Astrocyte (in vitro differentiated cells and primary cell): ENCODE data around the gene TUT1. TPM values are rescaled to one million over a fixed set of nuclear protein-coding genes. Genes with fewer than 3 reads are reported as not detected.
A peak's percentile ranks its signal among the peaks of the same experiment; 100 is the strongest.

Source experiments
- DNase-seq: peaks from one replicate; pipeline ENCODE4 v3.0.0-alpha.2; 2010; ENCODE audit warnings: low read depth
- FAIRE-seq: peaks from 2 replicates; lab custom pipeline; 2011; peaks lifted over from hg19 to GRCh38; lab: Jason Lieb, UNC
- H2AFZ ChIP-seq: 2 replicates; pipeline ENCODE4 v1.6.0; 2012; ENCODE audit warnings: low read depth, low read length, inconsistent platforms
- H3K27ac ChIP-seq: 2 replicates; pipeline ENCODE4 v1.5.1; 2011; ENCODE audit warnings: low read depth, low read length, inconsistent platforms
- H3K27me3 ChIP-seq: 2 replicates; pipeline ENCODE4 v1.6.0; 2011; ENCODE audit warnings: low read length, inconsistent platforms; ENCODE audit not compliant: insufficient read depth
- H3K36me3 ChIP-seq: 2 replicates; pipeline ENCODE4 v1.5.1; 2011; ENCODE audit warnings: low read length, inconsistent platforms; ENCODE audit not compliant: insufficient read depth
- H3K4me1 ChIP-seq: 2 replicates; pipeline ENCODE4 v1.5.1; 2011; ENCODE audit warnings: low read length, inconsistent platforms; ENCODE audit not compliant: insufficient read depth
- H3K4me2 ChIP-seq: 2 replicates; pipeline ENCODE4 v1.6.0; 2012; ENCODE audit warnings: low read length, inconsistent platforms
- H3K4me3 ChIP-seq: 2 replicates; pipeline ENCODE4 v1.5.1; 2011; ENCODE audit warnings: low read depth, mild to moderate bottlenecking, low read length, inconsistent platforms; ENCODE audit not compliant: insufficient read depth
- H3K79me2 ChIP-seq: 2 replicates; pipeline ENCODE4 v1.6.0; 2012; ENCODE audit warnings: mild to moderate bottlenecking, low read length, inconsistent platforms; ENCODE audit not compliant: insufficient read depth
- H3K9ac ChIP-seq: 2 replicates; pipeline ENCODE4 v1.6.0; 2012; ENCODE audit warnings: mild to moderate bottlenecking, low read length, inconsistent platforms
- H3K9me3 ChIP-seq: 2 replicates; pipeline ENCODE4 v1.5.1; 2012; ENCODE audit warnings: low read depth, mild to moderate bottlenecking, low read length, inconsistent platforms; ENCODE audit not compliant: insufficient read depth
- H4K20me1 ChIP-seq: 2 replicates; pipeline ENCODE4 v1.6.0; 2012; ENCODE audit warnings: low read length, inconsistent platforms; ENCODE audit not compliant: insufficient read depth
- H3K27ac Mint-ChIP-seq: one replicate; pipeline ENCODE4 v1.8.0; 2021; ENCODE audit warnings: mild to moderate bottlenecking, mixed read lengths; ENCODE audit not compliant: unreplicated experiment
- H3K27me3 Mint-ChIP-seq: one replicate; pipeline ENCODE4 v1.8.0; 2021; ENCODE audit warnings: low read depth, mixed read lengths; ENCODE audit not compliant: unreplicated experiment
- H3K36me3 Mint-ChIP-seq: one replicate; pipeline ENCODE4 v1.8.0; 2021; ENCODE audit warnings: low read depth, mixed read lengths; ENCODE audit not compliant: unreplicated experiment
- H3K4me1 Mint-ChIP-seq: one replicate; pipeline ENCODE4 v1.8.0; 2021; ENCODE audit warnings: low read depth, mixed read lengths; ENCODE audit not compliant: unreplicated experiment
- H3K4me3 Mint-ChIP-seq: one replicate; pipeline ENCODE4 v1.8.0; 2021; ENCODE audit warnings: mild to moderate bottlenecking, moderate library complexity, mixed read lengths; ENCODE audit not compliant: unreplicated experiment
- H3K9me3 Mint-ChIP-seq: one replicate; pipeline ENCODE4 v1.8.0; 2021; ENCODE audit warnings: mild to moderate bottlenecking, mixed read lengths; ENCODE audit not compliant: unreplicated experiment
- EZH2 ChIP-seq: IDR thresholded peaks from 2 replicates; pipeline ENCODE4 v1.6.1; 2012; ENCODE audit warnings: mild to moderate bottlenecking, low read length, inconsistent platforms; ENCODE audit not compliant: insufficient read depth
- total RNA-seq: library from RNA; stranded (reverse); gene quantifications from 2 replicates; pipeline ENCODE4 v1.2.1, GENCODE V29; 2021
- TF ChIP-seq, protein P1 (sequence below): IDR thresholded peaks from 2 replicates; pipeline ENCODE4 v1.5.1; 2011; ENCODE audit warnings: low read depth, mild to moderate bottlenecking, inconsistent platforms, low read length, moderate library complexity; ENCODE audit not compliant: insufficient read depth

The TUT1 gene
- total RNA-seq, 1 donor from 2014 or later: 18.3 TPM

GRCh38 chr11:62592989-62593421 is 1.7 kb upstream of the TUT1 start:
- Mint-ChIP-seq H3K27me3 (no peaks in the 10 kb centered on the region), H3K9me3 (no peaks in the 10 kb centered on the region), H3K4me3 (peak overlapping the region; percentile 64), H3K27ac (peak overlapping the region; percentile 34), H3K4me1 (peaks cover 7% of the 10 kb centered on the region), H3K36me3 (peaks cover 38% of the 10 kb centered on the region)
- peaks cover 39% of the 10 kb centered on the region for H3K36me3 ChIP-seq
- H3K27ac ChIP-seq: no peak overlapping the region
- no peak for DNase-seq
- peaks cover 44% of the 10 kb centered on the region for H3K79me2 ChIP-seq
- no peak for TF ChIP-seq EZH2
- TF ChIP-seq, protein P1, sequence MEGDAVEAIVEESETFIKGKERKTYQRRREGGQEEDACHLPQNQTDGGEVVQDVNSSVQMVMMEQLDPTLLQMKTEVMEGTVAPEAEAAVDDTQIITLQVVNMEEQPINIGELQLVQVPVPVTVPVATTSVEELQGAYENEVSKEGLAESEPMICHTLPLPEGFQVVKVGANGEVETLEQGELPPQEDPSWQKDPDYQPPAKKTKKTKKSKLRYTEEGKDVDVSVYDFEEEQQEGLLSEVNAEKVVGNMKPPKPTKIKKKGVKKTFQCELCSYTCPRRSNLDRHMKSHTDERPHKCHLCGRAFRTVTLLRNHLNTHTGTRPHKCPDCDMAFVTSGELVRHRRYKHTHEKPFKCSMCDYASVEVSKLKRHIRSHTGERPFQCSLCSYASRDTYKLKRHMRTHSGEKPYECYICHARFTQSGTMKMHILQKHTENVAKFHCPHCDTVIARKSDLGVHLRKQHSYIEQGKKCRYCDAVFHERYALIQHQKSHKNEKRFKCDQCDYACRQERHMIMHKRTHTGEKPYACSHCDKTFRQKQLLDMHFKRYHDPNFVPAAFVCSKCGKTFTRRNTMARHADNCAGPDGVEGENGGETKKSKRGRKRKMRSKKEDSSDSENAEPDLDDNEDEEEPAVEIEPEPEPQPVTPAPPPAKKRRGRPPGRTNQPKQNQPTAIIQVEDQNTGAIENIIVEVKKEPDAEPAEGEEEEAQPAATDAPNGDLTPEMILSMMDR: no peak
- no peak overlapping the region for H3K4me2 ChIP-seq
- peaks cover 10% of the 10 kb centered on the region for H3K4me1 ChIP-seq
- no peaks in the 10 kb centered on the region for H3K27me3 ChIP-seq
- H3K4me3 ChIP-seq: no peak overlapping the region
- H3K9me3 ChIP-seq: no peaks in the 10 kb centered on the region
- H4K20me1 ChIP-seq: peaks cover 46% of the 10 kb centered on the region
- no peak for FAIRE-seq
- peak overlapping the region; percentile 82 for H3K9ac ChIP-seq
- no peak overlapping the region for H2AFZ ChIP-seq

- Mint-ChIP-seq H3K9me3 (no peaks in the 10 kb centered on the region), H3K4me3 (peak overlapping the region; percentile 93), H3K36me3 (peaks cover 33% of the 10 kb centered on the region), H3K27me3 (no peaks in the 10 kb centered on the region), H3K27ac (peak overlapping the region; percentile 96), H3K4me1 (peaks cover 7% of the 10 kb centered on the region)
- no peak for FAIRE-seq
- Histone ChIP-seq H3K4me1 (peaks cover 10% of the 10 kb centered on the region), H2AFZ (peak overlapping the region; percentile 79), H3K79me2 (peaks cover 43% of the 10 kb centered on the region), H3K4me2 (peak overlapping the region; percentile 93), H3K9me3 (no peaks in the 10 kb centered on the region), H3K4me3 (peak overlapping the region; percentile 96), H4K20me1 (peaks cover 39% of the 10 kb centered on the region), H3K27ac (peak overlapping the region; percentile 77), H3K27me3 (no peaks in the 10 kb centered on the region), H3K36me3 (peaks cover 38% of the 10 kb centered on the region), H3K9ac (peak overlapping the region; percentile 82)
- TF ChIP-seq, protein P1: no peak
- TF ChIP-seq EZH2: no peak
- no peak for DNase-seq
Observed at GRCh38 chr11:62592146-62592815, 958 bp upstream of the TUT1 start.
